DOHH2 (cell line): Measurements from ENCODE around the gene CACNG7.

Experiments
- H3F3A ChIP-seq: fragments of 200-600 bp; sonication (generic), shearing (Covaris generic); 2 replicates; pipeline ENCODE4 v1.6.0; 2016; ENCODE audit warnings: antibody characterized with exemption, mild to moderate bottlenecking; ENCODE audit not compliant: control insufficient read depth, insufficient read depth
- H3K27ac ChIP-seq: fragments of 200-600 bp; sonication (generic); 2 replicates; pipeline ENCODE4 v1.5.1; 2014; ENCODE audit warnings: low read depth, mild to moderate bottlenecking, low read length, moderate library complexity
- H3K27me3 ChIP-seq: fragments of 200-600 bp; sonication (generic); 2 replicates; pipeline ENCODE4 v1.6.1; 2014; ENCODE audit warnings: mild to moderate bottlenecking, low read length, mixed read lengths; ENCODE audit not compliant: control insufficient read depth
- H3K36me3 ChIP-seq: fragments of 200-600 bp; sonication (generic); 2 replicates; pipeline ENCODE4 v1.6.1; 2014; ENCODE audit warnings: mild to moderate bottlenecking, low read length, moderate library complexity, mixed read lengths; ENCODE audit not compliant: control insufficient read depth
- H3K4me1 ChIP-seq: fragments of 200-600 bp; sonication (generic); 2 replicates; pipeline ENCODE4 v1.6.1; 2014; ENCODE audit warnings: mild to moderate bottlenecking, low read length, mixed read lengths; ENCODE audit not compliant: control insufficient read depth
- H3K4me2 ChIP-seq: fragments of 200-600 bp; sonication (generic); 2 replicates; pipeline ENCODE4 v1.6.0; 2014; ENCODE audit warnings: mild to moderate bottlenecking, low read length, moderate library complexity
- H3K4me3 ChIP-seq: fragments of 200-600 bp; sonication (generic); 2 replicates; pipeline ENCODE4 v1.5.1; 2014; ENCODE audit warnings: mild to moderate bottlenecking, low read length, mixed read lengths
- H3K79me2 ChIP-seq: fragments of 200-600 bp; sonication (generic); 2 replicates; pipeline ENCODE4 v1.6.1; 2014; ENCODE audit warnings: mild to moderate bottlenecking, low read length, mixed read lengths; ENCODE audit not compliant: control insufficient read depth
- H3K9me2 ChIP-seq: fragments of 200-600 bp; sonication (generic); replicated peaks from 2 replicates; pipeline ENCODE4 v1.6.1; 2014; ENCODE audit warnings: mild to moderate bottlenecking, low read length, mixed read lengths; ENCODE audit not compliant: control insufficient read depth
- H3K9me3 ChIP-seq: fragments of 200-600 bp; sonication (generic); 2 replicates; pipeline ENCODE4 v1.6.1; 2014; ENCODE audit warnings: antibody characterized with exemption, low read length, mixed read lengths; ENCODE audit not compliant: control insufficient read depth, insufficient read depth
- H4K20me1 ChIP-seq: fragments of 200-600 bp; sonication (generic); 2 replicates; pipeline ENCODE4 v1.6.0; 2014; ENCODE audit warnings: low read depth, mild to moderate bottlenecking, antibody characterized with exemption, low read length, moderate library complexity; ENCODE audit not compliant: control insufficient read depth, insufficient read depth
- EZH2phosphoT487 ChIP-seq: fragments of 200-600 bp; sonication (generic); IDR thresholded peaks from 2 replicates; pipeline ENCODE4 v1.6.1; 2017; ENCODE audit warnings: borderline replicate concordance, mild to moderate bottlenecking, antibody characterized with exemption, low read length, moderate library complexity, mixed read lengths
- TF ChIP-seq, protein P1 (sequence below): fragments of 200-600 bp; sonication (generic); IDR thresholded peaks from one replicate; pipeline ENCODE4 v1.5.1; 2014; ENCODE audit warnings: antibody characterized with exemption, mild to moderate bottlenecking, low read depth, low read length; ENCODE audit not compliant: poor library complexity, severe bottlenecking

CACNG7 gene

DNA sequence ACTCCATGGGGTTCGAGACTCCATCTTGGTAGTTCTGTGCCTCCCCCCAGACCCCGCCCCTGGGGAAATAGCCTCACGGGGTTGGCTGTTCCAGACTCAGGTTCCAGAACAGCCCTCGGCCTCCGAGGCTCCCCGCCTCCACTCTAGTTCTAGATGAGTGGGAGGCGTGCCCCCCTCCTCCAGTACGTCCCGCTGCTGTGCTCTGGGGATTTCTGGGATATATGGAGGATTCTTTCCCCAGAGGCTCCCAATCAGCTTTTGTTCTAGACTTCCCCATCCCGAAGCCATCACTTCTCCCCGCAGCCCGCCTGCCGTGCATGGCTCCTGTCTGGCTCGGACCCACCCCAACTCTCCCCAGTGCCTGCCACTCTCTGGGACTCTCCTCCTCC lies 1.9 kb upstream of the CACNG7 start:
- Histone ChIP-seq H3F3A (no peaks in the 10 kb centered on the region), H3K27ac (no peak overlapping the region), H3K9me2 (no peaks in the 10 kb centered on the region), H3K36me3 (no peaks in the 10 kb centered on the region), H3K4me1 (no peaks in the 10 kb centered on the region), H3K79me2 (no peaks in the 10 kb centered on the region), H3K27me3 (no peaks in the 10 kb centered on the region), H3K4me2 (no peak overlapping the region), H4K20me1 (no peaks in the 10 kb centered on the region), H3K4me3 (no peak overlapping the region), H3K9me3 (no peaks in the 10 kb centered on the region)
- TF ChIP-seq, protein P1, sequence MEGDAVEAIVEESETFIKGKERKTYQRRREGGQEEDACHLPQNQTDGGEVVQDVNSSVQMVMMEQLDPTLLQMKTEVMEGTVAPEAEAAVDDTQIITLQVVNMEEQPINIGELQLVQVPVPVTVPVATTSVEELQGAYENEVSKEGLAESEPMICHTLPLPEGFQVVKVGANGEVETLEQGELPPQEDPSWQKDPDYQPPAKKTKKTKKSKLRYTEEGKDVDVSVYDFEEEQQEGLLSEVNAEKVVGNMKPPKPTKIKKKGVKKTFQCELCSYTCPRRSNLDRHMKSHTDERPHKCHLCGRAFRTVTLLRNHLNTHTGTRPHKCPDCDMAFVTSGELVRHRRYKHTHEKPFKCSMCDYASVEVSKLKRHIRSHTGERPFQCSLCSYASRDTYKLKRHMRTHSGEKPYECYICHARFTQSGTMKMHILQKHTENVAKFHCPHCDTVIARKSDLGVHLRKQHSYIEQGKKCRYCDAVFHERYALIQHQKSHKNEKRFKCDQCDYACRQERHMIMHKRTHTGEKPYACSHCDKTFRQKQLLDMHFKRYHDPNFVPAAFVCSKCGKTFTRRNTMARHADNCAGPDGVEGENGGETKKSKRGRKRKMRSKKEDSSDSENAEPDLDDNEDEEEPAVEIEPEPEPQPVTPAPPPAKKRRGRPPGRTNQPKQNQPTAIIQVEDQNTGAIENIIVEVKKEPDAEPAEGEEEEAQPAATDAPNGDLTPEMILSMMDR = no peak
- TF ChIP-seq EZH2phosphoT487 = no peak

DNA sequence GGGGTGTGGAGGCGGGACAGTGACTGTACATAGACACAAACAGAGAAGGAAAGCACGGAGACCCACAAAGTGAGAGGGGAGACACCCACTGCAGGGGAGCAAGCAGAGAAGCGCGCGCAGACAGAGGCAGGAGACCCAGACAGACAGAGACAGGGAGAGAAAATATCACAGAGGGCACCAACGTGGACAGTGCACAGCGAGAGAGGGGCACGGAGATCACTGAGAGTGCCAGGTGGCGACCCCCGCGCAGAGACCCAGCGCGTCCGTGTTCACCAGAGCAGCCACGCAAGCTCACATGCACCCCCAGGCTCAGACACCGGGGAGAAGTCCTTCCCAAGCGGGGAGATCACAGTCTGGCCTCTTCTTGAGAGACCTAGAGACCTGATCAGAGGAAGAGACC lies 1.4 kb upstream of the CACNG7 start:
- H3K27me3 ChIP-seq = no peaks in the 10 kb centered on the region
- no peaks in the 10 kb centered on the region for H3K9me2 ChIP-seq
- H3K4me3 ChIP-seq = no peak overlapping the region
- H3K9me3 ChIP-seq = no peaks in the 10 kb centered on the region
- no peaks in the 10 kb centered on the region for H3K36me3 ChIP-seq
- H3F3A ChIP-seq = no peaks in the 10 kb centered on the region
- no peak overlapping the region for H3K4me2 ChIP-seq
- H4K20me1 ChIP-seq = no peaks in the 10 kb centered on the region
- no peak overlapping the region for H3K27ac ChIP-seq
- no peaks in the 10 kb centered on the region for H3K79me2 ChIP-seq
- H3K4me1 ChIP-seq = no peaks in the 10 kb centered on the region
- TF ChIP-seq, protein P1 = no peak
- no peak for TF ChIP-seq EZH2phosphoT487

DNA sequence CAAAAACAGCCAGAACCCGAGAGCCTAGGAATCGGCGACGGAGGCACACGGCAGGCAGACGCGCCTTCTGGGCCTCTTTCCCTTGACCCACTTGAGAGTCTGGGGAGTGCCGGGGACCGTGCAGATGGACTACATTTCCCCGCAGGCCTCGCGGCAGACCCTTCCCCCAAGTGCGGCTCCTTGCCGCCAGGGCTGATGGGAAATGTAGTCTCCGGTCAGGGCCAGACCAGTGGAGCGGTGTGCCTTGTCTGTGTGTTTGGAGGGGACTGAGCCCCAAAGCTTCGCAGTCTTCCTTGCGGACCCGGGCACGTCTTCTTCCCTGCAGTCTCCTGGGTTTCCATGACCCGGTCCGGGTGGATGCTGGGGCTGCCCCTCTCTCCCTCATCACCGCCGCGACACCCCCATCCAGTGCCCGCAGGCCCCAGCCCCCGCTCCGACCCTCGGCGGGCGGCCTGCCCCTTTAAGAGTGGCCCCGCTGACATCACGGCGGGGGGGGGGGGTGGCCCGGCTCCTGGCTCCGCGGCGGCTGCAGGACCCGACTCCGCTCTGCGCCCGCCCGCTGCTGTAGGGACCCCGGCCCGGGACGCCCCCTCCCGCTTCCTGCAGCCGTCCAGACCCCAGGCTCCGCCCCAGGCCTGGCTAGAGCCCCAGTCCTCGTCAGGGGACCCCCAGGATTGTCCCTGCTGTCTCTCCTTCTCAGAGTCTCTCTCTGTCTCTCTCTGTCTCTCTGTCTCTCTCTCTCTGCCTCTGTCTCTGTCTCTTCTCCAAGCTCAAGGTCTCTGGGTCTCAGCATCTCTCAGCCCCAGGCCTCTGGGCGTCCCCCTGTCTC lies 758 bp upstream of the CACNG7 start:
- H4K20me1 ChIP-seq = no peaks in the 10 kb centered on the region
- no peaks in the 10 kb centered on the region for H3F3A ChIP-seq
- no peaks in the 10 kb centered on the region for H3K4me1 ChIP-seq
- H3K27ac ChIP-seq = no peak overlapping the region
- no peaks in the 10 kb centered on the region for H3K9me2 ChIP-seq
- no peaks in the 10 kb centered on the region for H3K79me2 ChIP-seq
- H3K4me2 ChIP-seq = no peak overlapping the region
- H3K27me3 ChIP-seq = no peaks in the 10 kb centered on the region
- TF ChIP-seq EZH2phosphoT487 = no peak
- TF ChIP-seq, protein P1 = no peak
- H3K36me3 ChIP-seq = no peaks in the 10 kb centered on the region
- H3K9me3 ChIP-seq = no peaks in the 10 kb centered on the region
- no peak overlapping the region for H3K4me3 ChIP-seq
